Measurements from ENCODE around the gene ZNF106. TPM values are rescaled to one million over a fixed set of nuclear protein-coding genes. Genes with fewer than 3 reads are reported as not detected.

ZNF106 gene
- total RNA-seq, 1 donor from 2014 or later: 45.7 TPM

- peaks cover 0 to 3% of the 10 kb centered on the region in 2 donors for H3K4me1 ChIP-seq
- intact Hi-C loops (cut with DNase I): no loop called here
- DNase-seq (ENCODE audit: low spot score in 2 of 2): no peak
- no peak overlapping the region for H3K4me3 ChIP-seq
- H3K9me3 ChIP-seq: no peaks in the 10 kb centered on the region
- no peaks in the 10 kb centered on the region for H3K27me3 ChIP-seq
- H3K27ac ChIP-seq: no peak overlapping the region
- no peak for TF ChIP-seq CTCF (IDR thresholded peaks at IDR 0.05)
- peaks cover 62 to 67% of the 10 kb centered on the region in 2 donors for H3K36me3 ChIP-seq
Measured at GRCh38 chr15:42448281-42448680, 42.7 kb downstream of the ZNF106 start.

GRCh38 chr15:42447599-42447998 lies 43.3 kb downstream of the ZNF106 start:
- H3K36me3 ChIP-seq: peaks cover 65 to 73% of the 10 kb centered on the region in 2 donors
- intact Hi-C loops (cut with DNase I): no loop called here
- no peaks in the 10 kb centered on the region for H3K9me3 ChIP-seq
- H3K27me3 ChIP-seq: no peaks in the 10 kb centered on the region
- no peak overlapping the region for H3K4me3 ChIP-seq
- H3K4me1 ChIP-seq: peaks cover 0 to 3% of the 10 kb centered on the region in 2 donors
- no peak for TF ChIP-seq CTCF (IDR thresholded peaks at IDR 0.05)
- no peak for DNase-seq (ENCODE audit: low spot score in 2 of 2)
- H3K27ac ChIP-seq: no peak overlapping the region

- H3K36me3 ChIP-seq: peaks cover 63 to 76% of the 10 kb centered on the region in 2 donors
- no peak for TF ChIP-seq CTCF (IDR thresholded peaks at IDR 0.05)
- intact Hi-C loops (cut with DNase I): no loop called here
- H3K27me3 ChIP-seq: no peaks in the 10 kb centered on the region
- DNase-seq (ENCODE audit: low spot score in 2 of 2): no peak
- peak overlapping the region; percentile 6 to 9 for H3K27ac ChIP-seq
- no peaks in the 10 kb centered on the region for H3K9me3 ChIP-seq
- H3K4me1 ChIP-seq: peaks cover 0 to 3% of the 10 kb centered on the region in 2 donors
- no peak overlapping the region for H3K4me3 ChIP-seq
Measured at GRCh38 chr15:42445551-42445950, 45.4 kb downstream of the ZNF106 start.

- no peaks in the 10 kb centered on the region for H3K27me3 ChIP-seq
- no peaks in the 10 kb centered on the region for H3K9me3 ChIP-seq
- intact Hi-C loops (cut with DNase I): no loop called here
- no peak overlapping the region for H3K4me3 ChIP-seq
- peak overlapping the region in 1 of 2 donors; percentile 47 for H3K27ac ChIP-seq
- no peak for DNase-seq (ENCODE audit: low spot score in 2 of 2)
- peaks cover 58 to 77% of the 10 kb centered on the region in 2 donors for H3K36me3 ChIP-seq
- no peak for TF ChIP-seq CTCF (IDR thresholded peaks at IDR 0.05)
- peaks cover 0 to 3% of the 10 kb centered on the region in 2 donors for H3K4me1 ChIP-seq
Measured at GRCh38 chr15:42444415-42445063, 46.4 kb downstream of the ZNF106 start.

- no peak for DNase-seq (ENCODE audit: low spot score in 2 of 2)
- intact Hi-C loops (cut with DNase I): loop anchor here (2.0 kb wide), 2 partner anchors 29 to 39 kb away; no protein-coding TSS in a partner anchor
- H3K27me3 ChIP-seq: no peaks in the 10 kb centered on the region
- H3K4me1 ChIP-seq: peaks cover 0 to 10% of the 10 kb centered on the region in 2 donors
- no peak overlapping the region for H3K4me3 ChIP-seq
- no peaks in the 10 kb centered on the region for H3K9me3 ChIP-seq
- H3K36me3 ChIP-seq: peaks cover 49 to 90% of the 10 kb centered on the region in 2 donors
- peak overlapping the region; percentile 82 to 89 for H3K27ac ChIP-seq
- no peak for TF ChIP-seq CTCF (IDR thresholded peaks at IDR 0.05)
Measured at GRCh38 chr15:42427429-42428223, 63.3 kb downstream of the ZNF106 start.

Measured in ascending aorta (tissue), 2 donors.